ENCODE results near the gene TMEM33. TPM values are rescaled to one million over a fixed set of nuclear protein-coding genes. Genes with fewer than 3 reads are reported as not detected.
"Not testable (repeated sequence)": the region's sequence is repeated elsewhere in the genome, so short reads cannot be mapped to it uniquely, and the experiment has no call there.

The TMEM33 gene
- 47.8 and 55.5 TPM in 2 replicates for total RNA-seq (2014; rRNA removed; shearing (Covaris generic))

GRCh38 chr4:41934901-41935651, at the start of gene TMEM33:
Gene TMEM33 (plus strand): TSS chr4:41935429. CDS start chr4:41935485, 56 bp downstream.
- DNase-seq (ENCODE audit: low read depth) = peak; percentile 87

- no peak for DNase-seq (ENCODE audit: low read depth)
These were observed 49.8 kb upstream of the TMEM33 start for GRCh38 chr4:41885456-41885855.

GRCh38 chr4:41887277-41887676, 48.0 kb upstream of the TMEM33 start:
- no peak for DNase-seq (ENCODE audit: low read depth)

- DNase-seq (ENCODE audit: low read depth) = peak; percentile 22
These were observed 47.2 kb upstream of the TMEM33 start for GRCh38 chr4:41887821-41888686.

- DNase-seq (ENCODE audit: low read depth) = no peak
These were observed 46.5 kb upstream of the TMEM33 start for GRCh38 chr4:41888687-41889074.

- no peak for DNase-seq (ENCODE audit: low read depth)
These were observed 45.9 kb upstream of the TMEM33 start for GRCh38 chr4:41889317-41889716.

- no peak for DNase-seq (ENCODE audit: low read depth)
These were observed 45.1 kb upstream of the TMEM33 start for GRCh38 chr4:41890085-41890484.

- no peak for DNase-seq (ENCODE audit: low read depth)
These were observed 38.6 kb upstream of the TMEM33 start for GRCh38 chr4:41896648-41897047.

- DNase-seq (ENCODE audit: low read depth) = no peak
These were observed 37.5 kb upstream of the TMEM33 start for GRCh38 chr4:41897698-41898097.

- DNase-seq (ENCODE audit: low read depth) = not testable (repeated sequence)
These were observed 26.1 kb upstream of the TMEM33 start for GRCh38 chr4:41909136-41909535.

GRCh38 chr4:41912546-41912945, 22.7 kb upstream of the TMEM33 start:
- no peak for DNase-seq (ENCODE audit: low read depth)

- peak; percentile 11 for DNase-seq (ENCODE audit: low read depth)
These were observed 21.7 kb upstream of the TMEM33 start for GRCh38 chr4:41913509-41913908.

GRCh38 chr4:41918278-41918677, 17.0 kb upstream of the TMEM33 start:
- DNase-seq (ENCODE audit: low read depth) = no peak

- DNase-seq (ENCODE audit: low read depth) = not testable (repeated sequence)
These were observed 14.8 kb upstream of the TMEM33 start for GRCh38 chr4:41920416-41920815.

GRCh38 chr4:41921476-41921875, 13.8 kb upstream of the TMEM33 start:
- DNase-seq (ENCODE audit: low read depth) = no peak

GRCh38 chr4:41927796-41928499, 7.3 kb upstream of the TMEM33 start:
- no peak for DNase-seq (ENCODE audit: low read depth)

- DNase-seq (ENCODE audit: low read depth) = peak; percentile 12
These were observed 4.9 kb upstream of the TMEM33 start for GRCh38 chr4:41930139-41930831.

GRCh38 chr4:41932988-41933387, 2.2 kb upstream of the TMEM33 start:
- DNase-seq (ENCODE audit: low read depth) = no peak

GRCh38 chr4:41933997-41934503, 1.2 kb upstream of the TMEM33 start:
- peak; percentile 14 for DNase-seq (ENCODE audit: low read depth)

- no peak for DNase-seq (ENCODE audit: low read depth)
These were observed 722 bp upstream of the TMEM33 start for GRCh38 chr4:41934514-41934900.

GRCh38 chr4:41935652-41936021, 408 bp downstream of the TMEM33 start:
- DNase-seq (ENCODE audit: low read depth) = peak; percentile 10

Data from RPMI7951 (cell line).